HG03521 (cell line): ENCODE measurements around the gene RAB3C.
A peak's percentile ranks its signal among the peaks of the same experiment; 100 is the strongest.

Source experiments
- ATAC-seq: cut with Tn5 transposase; IDR thresholded peaks from one replicate; pipeline ENCODE4 v1.9.1; 2021; ENCODE audit warnings: mild to moderate bottlenecking, moderate library complexity; ENCODE audit not compliant: unreplicated experiment

The RAB3C gene

DNA sequence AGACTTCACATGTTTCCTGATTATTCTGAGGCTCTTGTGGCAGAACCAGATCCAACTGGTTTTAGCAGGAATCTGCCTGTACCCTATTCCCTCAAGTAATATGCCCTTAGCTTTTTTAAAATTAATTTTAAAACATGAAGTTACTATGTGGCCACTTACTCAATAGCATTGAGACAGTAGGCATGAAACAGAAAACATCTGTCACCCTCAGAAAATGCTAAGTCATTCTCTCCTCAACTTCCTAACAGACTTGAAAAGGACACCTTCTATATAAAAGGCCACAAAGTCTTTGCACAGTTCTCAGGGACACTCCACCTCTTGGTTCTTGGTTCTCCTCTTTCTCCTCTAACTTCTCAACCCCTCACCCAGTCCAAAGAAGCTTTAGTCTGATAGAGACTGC, 277.8 kb downstream of the RAB3C start:
- ATAC-seq = no peak

DNA sequence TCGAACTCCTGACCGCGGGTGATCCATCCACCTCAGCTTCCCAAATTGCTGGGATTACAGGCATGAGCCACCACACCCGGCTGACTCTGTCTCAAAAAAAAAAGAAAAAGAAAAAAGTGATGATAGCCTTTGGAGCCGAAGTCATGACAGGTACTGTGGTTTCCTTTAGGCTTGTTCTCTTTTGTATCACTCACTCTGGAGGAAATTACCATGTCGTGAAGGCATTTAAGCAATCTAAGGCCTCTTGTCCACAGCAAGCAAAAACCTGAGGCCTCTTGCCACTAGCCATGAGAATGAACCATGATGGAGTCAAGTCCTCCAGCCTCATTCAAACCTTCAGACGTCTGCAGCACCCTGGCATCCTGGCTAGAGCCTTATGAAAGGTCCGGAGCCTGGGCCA, 286.1 kb downstream of the RAB3C start:
- ATAC-seq = no peak

- ATAC-seq = no peak
These were observed 288.9 kb downstream of the RAB3C start for GRCh38 chr5:58871648-58872242.

- no peak for ATAC-seq
These were observed 289.9 kb downstream of the RAB3C start for GRCh38 chr5:58872670-58873273.

- no peak for ATAC-seq
These were observed 292.7 kb downstream of the RAB3C start for GRCh38 chr5:58875599-58875998.

DNA sequence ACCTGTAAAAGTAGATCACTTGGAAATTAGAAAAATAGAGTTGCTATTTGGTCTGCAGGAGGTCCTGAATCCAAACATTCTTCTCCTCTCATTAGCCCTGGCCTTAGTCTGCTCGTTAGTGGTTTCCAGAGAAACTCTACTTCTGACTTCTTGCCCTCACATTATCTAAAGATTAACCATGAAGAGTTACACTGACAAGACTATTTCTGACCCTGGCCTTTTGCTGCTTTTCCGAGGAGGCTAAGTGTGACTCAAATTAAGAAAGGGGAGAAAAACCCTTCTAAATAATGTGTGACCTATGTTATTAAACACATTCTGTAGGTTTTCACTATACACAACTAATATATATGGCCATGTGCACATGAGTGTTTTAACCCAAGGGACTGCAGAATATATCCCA, 302.4 kb downstream of the RAB3C start:
- peak; percentile 46 for ATAC-seq

GRCh38 chr5:58886315-58887207, 303.7 kb downstream of the RAB3C start:
- ATAC-seq = peak; percentile 74

DNA sequence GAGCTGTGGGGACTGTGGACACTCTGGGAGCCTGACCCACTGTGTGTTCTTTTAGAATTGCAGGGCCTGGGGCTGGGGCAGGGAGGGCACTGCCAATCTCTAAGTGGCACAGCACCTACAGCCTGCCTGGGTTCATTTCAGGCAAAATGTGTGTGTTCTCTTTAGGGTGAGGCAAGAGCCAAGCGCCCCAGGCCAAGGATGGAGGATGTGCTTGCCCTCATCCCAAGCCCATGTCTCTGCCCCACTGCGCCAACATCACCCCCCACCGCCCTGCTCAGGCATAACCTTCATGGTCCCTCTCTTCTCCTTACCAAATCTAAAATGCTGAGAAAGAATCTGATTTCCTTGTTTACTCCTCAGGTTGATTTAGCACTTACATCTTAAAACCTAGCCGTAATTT, 304.4 kb downstream of the RAB3C start:
- ATAC-seq = no peak

- ATAC-seq = no peak
These were observed 305.0 kb downstream of the RAB3C start for GRCh38 chr5:58887721-58888409.

- ATAC-seq = no peak
These were observed 307.4 kb downstream of the RAB3C start for GRCh38 chr5:58890265-58890664.

DNA sequence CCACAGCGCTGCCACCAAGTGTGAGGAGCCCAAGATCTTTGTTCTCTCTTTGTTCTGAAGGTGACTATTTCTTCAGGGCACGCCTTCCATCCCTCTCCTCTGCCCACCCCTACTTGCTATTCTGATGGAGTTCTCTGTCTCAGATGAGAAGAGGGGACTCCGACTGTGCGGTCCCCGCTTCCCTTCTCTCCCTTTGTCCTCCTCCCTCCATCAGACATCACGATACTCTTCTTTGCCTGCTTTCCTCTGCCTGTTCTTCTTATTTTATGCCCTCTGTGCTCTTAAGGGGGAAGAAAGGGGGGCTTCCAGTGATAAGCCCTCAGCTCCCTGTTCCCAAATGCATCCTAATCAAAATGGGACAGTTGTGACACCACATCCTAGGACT, 307.8 kb downstream of the RAB3C start:
- ATAC-seq = no peak

DNA sequence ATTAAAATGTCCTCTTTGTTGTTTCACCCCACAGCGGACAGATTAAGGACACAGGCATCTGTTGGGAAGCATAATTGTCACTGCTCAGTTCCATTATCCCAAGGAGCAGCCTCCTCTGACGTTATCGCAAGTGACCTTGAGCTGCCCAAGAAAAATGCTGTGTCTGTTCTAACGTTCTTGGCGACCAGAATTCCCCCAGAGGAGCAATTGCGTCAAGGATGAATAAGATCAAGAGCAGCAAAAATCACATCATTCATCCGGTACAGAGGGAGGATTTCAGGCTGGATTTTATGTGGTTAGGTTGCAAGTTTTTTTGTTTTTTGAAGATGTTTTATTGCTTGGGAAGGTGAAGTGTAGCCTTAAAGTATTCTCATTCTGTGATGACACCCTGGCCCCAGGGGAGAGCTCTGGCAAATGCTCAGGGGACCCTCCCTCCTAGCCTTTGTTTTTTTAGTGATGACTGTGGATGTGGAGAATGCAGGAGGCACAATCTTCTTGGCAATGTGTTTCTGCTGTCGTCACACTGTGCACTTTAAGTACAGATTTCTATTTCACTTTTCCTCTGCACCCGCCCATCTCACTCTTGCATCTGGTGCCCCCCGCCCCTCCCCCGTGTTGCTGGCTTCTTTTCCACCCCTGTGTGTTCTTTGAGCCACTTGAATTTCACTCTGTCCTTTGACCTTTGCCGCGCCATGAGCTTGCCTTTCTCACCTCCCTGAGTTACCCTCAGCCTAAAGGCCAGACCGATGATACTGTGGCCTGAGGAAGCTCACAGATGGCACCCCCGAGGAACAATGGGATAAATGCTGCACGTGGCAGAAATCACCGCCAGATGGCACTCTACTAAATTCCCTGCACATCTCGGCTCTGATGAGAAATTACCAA, 308.5 kb downstream of the RAB3C start:
- ATAC-seq = no peak

DNA sequence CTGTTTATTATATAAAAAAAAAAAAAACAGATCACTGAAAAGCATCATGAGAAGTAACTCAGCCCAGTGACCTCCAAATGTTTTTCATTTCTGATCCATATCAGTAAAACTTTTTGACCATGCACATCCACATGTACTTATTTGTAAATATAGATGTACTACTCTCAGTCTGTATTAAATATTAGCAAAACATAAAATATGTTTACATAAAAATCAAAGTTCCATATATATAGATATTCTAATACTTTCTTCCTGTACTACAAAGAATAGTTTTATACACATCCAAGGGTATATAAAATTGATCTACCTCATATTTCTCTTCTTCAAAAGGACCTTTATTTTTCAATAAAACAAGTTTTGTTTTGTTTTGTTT, 309.1 kb downstream of the RAB3C start:
- ATAC-seq = no peak

DNA sequence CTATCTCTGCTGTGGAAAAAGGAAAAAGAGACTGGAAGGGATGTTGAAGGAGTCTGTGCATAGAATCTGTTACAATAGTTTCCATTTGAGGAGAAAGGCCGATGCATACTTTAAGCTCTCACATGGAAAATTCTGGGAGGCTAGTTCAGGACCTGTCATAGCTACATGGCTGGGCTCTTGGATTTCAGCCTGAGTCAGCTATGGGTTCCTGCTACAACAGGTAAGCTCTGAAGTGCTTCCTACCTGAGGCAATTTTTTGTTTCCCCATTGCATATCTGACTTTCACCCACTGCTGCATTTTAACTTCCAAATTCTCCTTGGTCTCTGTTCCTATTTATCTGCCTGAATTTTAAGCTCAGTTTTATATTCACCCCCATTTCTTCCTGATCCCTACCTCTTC, 310.7 kb downstream of the RAB3C start:
- ATAC-seq = no peak

DNA sequence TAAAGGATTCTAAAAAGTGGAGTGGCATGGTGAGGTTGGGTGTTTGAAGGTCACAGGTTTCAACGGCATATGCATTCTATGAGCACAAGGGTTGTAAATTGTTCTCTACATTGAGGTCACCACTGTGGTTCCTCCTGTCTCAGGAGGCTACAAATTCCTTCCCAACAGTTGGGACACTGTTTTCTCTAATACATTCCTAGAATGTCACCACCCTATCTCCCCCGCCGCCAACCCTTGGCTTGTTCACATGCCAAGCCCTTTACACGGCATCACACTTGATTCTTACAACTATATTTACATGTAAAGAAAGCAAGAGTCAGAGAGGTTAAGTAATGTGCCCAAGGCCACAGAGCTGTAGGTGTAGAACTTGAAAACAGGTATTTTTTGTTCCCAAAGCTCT, 315.1 kb downstream of the RAB3C start:
- no peak for ATAC-seq

GRCh38 chr5:58898538-58898937, 315.7 kb downstream of the RAB3C start:
- no peak for ATAC-seq

- no peak for ATAC-seq
These were observed 318.4 kb downstream of the RAB3C start for GRCh38 chr5:58901271-58901670.

- ATAC-seq = no peak
These were observed 319.4 kb downstream of the RAB3C start for GRCh38 chr5:58902305-58902704.

DNA sequence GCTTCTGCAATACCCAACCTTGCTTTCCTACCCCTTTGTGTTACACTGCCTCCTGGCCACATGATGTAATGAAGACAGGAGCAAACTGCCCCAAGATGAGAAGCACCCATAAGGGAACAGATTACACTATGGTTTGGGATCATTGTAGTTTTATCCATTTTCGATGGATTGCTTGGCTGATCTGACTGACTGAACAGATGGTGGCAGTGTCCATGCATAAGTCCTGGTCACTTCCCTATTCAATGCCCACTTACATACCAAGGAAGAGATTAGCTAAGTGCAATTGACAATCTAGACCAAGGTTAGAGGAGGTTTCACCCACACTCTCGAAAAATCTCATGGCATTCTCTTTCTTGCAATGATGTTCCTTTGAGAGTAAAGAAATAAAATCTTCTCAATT, 319.9 kb downstream of the RAB3C start:
- no peak for ATAC-seq

- ATAC-seq = no peak
These were observed 321.9 kb downstream of the RAB3C start for GRCh38 chr5:58904737-58905136.

- no peak for ATAC-seq
These were observed 323.1 kb downstream of the RAB3C start for GRCh38 chr5:58905944-58906343.
